ENCODE data around the gene POLRMT.
"Not testable (repeated sequence)": the region's sequence is repeated elsewhere in the genome, so short reads cannot be mapped to it uniquely, and the experiment has no call there.

POLRMT gene

GRCh38 chr19:646779-647565 is 13.6 kb upstream of the POLRMT start:
- no peak for DNase-seq

- no peak for DNase-seq
Observed at GRCh38 chr19:645912-646778, 12.8 kb upstream of the POLRMT start.

GRCh38 chr19:644789-645188 is 11.5 kb upstream of the POLRMT start:
- no peak for DNase-seq

- DNase-seq, result no peak
Observed at GRCh38 chr19:644363-644762, 11.0 kb upstream of the POLRMT start.

- DNase-seq, result no peak
Observed at GRCh38 chr19:643736-644135, 10.4 kb upstream of the POLRMT start.

- DNase-seq, result no peak
Observed at GRCh38 chr19:642767-643727, 9.7 kb upstream of the POLRMT start.

GRCh38 chr19:641702-642101 is 8.4 kb upstream of the POLRMT start:
- no peak for DNase-seq

GRCh38 chr19:640606-641189 is 7.4 kb upstream of the POLRMT start:
- DNase-seq, result no peak

- no peak for DNase-seq
Observed at GRCh38 chr19:640161-640558, 6.8 kb upstream of the POLRMT start.

- peak; percentile 94 for DNase-seq
Observed at GRCh38 chr19:639253-640160, 6.2 kb upstream of the POLRMT start, which contains the start of gene FGF22. Gene FGF22 (plus strand): TSS chr19:639879. CDS start chr19:639926, 47 bp downstream.

GRCh38 chr19:638906-639252 is 5.5 kb upstream of the POLRMT start:
- no peak for DNase-seq

- DNase-seq, result no peak
Observed at GRCh38 chr19:634975-635652, 1.8 kb upstream of the POLRMT start.

GRCh38 chr19:633786-634639 is 676 bp upstream of the POLRMT start:
- DNase-seq, result no peak

GRCh38 chr19:632579-633067 is 714 bp downstream of the POLRMT start:
- DNase-seq, result peak; percentile 17

- DNase-seq, result no peak
Observed at GRCh38 chr19:629961-630714, 3.2 kb downstream of the POLRMT start.

GRCh38 chr19:629515-629914 is 3.8 kb downstream of the POLRMT start:
- not testable (repeated sequence) for DNase-seq

- no peak for DNase-seq
Observed at GRCh38 chr19:628168-628567, 5.2 kb downstream of the POLRMT start.

- not testable (repeated sequence) for DNase-seq
Observed at GRCh38 chr19:626566-626965, 6.8 kb downstream of the POLRMT start.

GRCh38 chr19:625257-625656 is 8.1 kb downstream of the POLRMT start:
- no peak for DNase-seq
